Neural cell (in vitro differentiated cells): ENCODE results near the gene ZIC4. TPM values are rescaled to one million over a fixed set of nuclear protein-coding genes. Genes with fewer than 3 reads are reported as not detected.

Experiments
- H2AFZ ChIP-seq: fragments of 200-600, 300-800 bp; sonication (generic), shearing (Covaris generic); 2 replicates; pipeline ENCODE4 v1.6.0; 2014; ENCODE audit warnings: low read depth, mild to moderate bottlenecking, antibody characterized with exemption, low read length, moderate library complexity
- H3F3A ChIP-seq: fragments of 200-600 bp; shearing (Covaris generic); 2 replicates; pipeline ENCODE4 v1.6.1; 2016; ENCODE audit warnings: mild to moderate bottlenecking, moderate library complexity, mixed read lengths, antibody characterized with exemption, low read length; ENCODE audit not compliant: insufficient read depth, poor library complexity, severe bottlenecking
- H3K27ac ChIP-seq: fragments of 200-600, 300-800 bp; sonication (generic), shearing (Covaris generic); 2 replicates; pipeline ENCODE4 v1.5.1; 2014; ENCODE audit warnings: mild to moderate bottlenecking, low read length, moderate library complexity
- H3K27me3 ChIP-seq: fragments of 300-800, 200-600 bp; sonication (generic), shearing (Covaris generic); 2 replicates; pipeline ENCODE4 v1.6.0; 2014; ENCODE audit warnings: mild to moderate bottlenecking, low read depth, low read length, moderate library complexity; ENCODE audit not compliant: insufficient read depth
- H3K36me3 ChIP-seq: fragments of 300-800, 200-600 bp; sonication (generic), shearing (Covaris generic); 2 replicates; pipeline ENCODE4 v1.5.1; 2014; ENCODE audit warnings: mild to moderate bottlenecking, antibody characterized with exemption, low read length, moderate library complexity; ENCODE audit not compliant: insufficient read depth
- H3K4me2 ChIP-seq: fragments of 300-800, 200-600 bp; sonication (generic), shearing (Covaris generic); 2 replicates; pipeline ENCODE4 v1.6.0; 2014; ENCODE audit warnings: mild to moderate bottlenecking, low read length
- H3K4me3 ChIP-seq: fragments of 300-800, 200-600 bp; sonication (generic), shearing (Covaris generic); 2 replicates; pipeline ENCODE4 v1.5.1; 2014; ENCODE audit warnings: mild to moderate bottlenecking, low read length, moderate library complexity
- H3K79me2 ChIP-seq: fragments of 200-600 bp; shearing (Covaris generic); replicated peaks from 2 replicates; pipeline ENCODE4 v1.6.0; 2014; ENCODE audit warnings: mild to moderate bottlenecking, low read length, moderate library complexity; ENCODE audit not compliant: insufficient read depth
- H3K9ac ChIP-seq: fragments of 300-800, 200-600 bp; sonication (generic), shearing (Covaris generic); 2 replicates; pipeline ENCODE4 v1.6.1; 2016; ENCODE audit warnings: mild to moderate bottlenecking, low read length, mixed read lengths
- H3K9me2 ChIP-seq: fragments of 200-600 bp; shearing (Covaris generic); 2 replicates; pipeline ENCODE4 v1.6.1; 2016; ENCODE audit warnings: mild to moderate bottlenecking, low read length, mixed read lengths; ENCODE audit not compliant: insufficient read depth
- H3K9me3 ChIP-seq: fragments of 200-600, 300-800 bp; sonication (generic), shearing (Covaris generic); 2 replicates; pipeline ENCODE4 v1.6.1; 2016; ENCODE audit warnings: mild to moderate bottlenecking, mixed run types, low read length, moderate library complexity, mixed read lengths
- H4K20me1 ChIP-seq: fragments of 200-600 bp; shearing (Covaris generic); 2 replicates; pipeline ENCODE4 v1.6.1; 2016; ENCODE audit warnings: mild to moderate bottlenecking, mixed run types; ENCODE audit not compliant: insufficient read depth
- EP300 ChIP-seq: fragments of 450-650 bp; conservative IDR thresholded peaks from 2 replicates; pipeline ENCODE4 v1.6.1; 2014; ENCODE audit warnings: antibody characterized with exemption, mild to moderate bottlenecking, moderate library complexity; ENCODE audit not compliant: poor library complexity, severe bottlenecking
- EZH2 ChIP-seq: fragments of 200-600, 300-800 bp; shearing (Covaris generic), sonication (generic); IDR thresholded peaks from 2 replicates; pipeline ENCODE4 v1.6.1; 2014; ENCODE audit warnings: antibody characterized with exemption, low read length, borderline replicate concordance, mild to moderate bottlenecking; ENCODE audit not compliant: insufficient read depth, poor library complexity, severe bottlenecking
- MXI1 ChIP-seq: fragments of 450-650 bp; conservative IDR thresholded peaks from 2 replicates; pipeline ENCODE4 v1.6.1; 2014; ENCODE audit warnings: antibody characterized with exemption, mild to moderate bottlenecking; ENCODE audit not compliant: poor library complexity, severe bottlenecking
- POLR2AphosphoS5 ChIP-seq: IDR thresholded peaks from 2 replicates; pipeline ENCODE4 v1.6.1; 2012
- RAD21 ChIP-seq: fragments of 450-650 bp; conservative IDR thresholded peaks from 2 replicates; pipeline ENCODE4 v1.6.1; 2014; ENCODE audit warnings: antibody characterized with exemption, mild to moderate bottlenecking, moderate library complexity
- SMC3 ChIP-seq: fragments of 450-650 bp; conservative IDR thresholded peaks from 2 replicates; pipeline ENCODE4 v1.6.1; 2014; ENCODE audit warnings: antibody characterized with exemption, mild to moderate bottlenecking, moderate library complexity; ENCODE audit not compliant: poor library complexity
- TAF1 ChIP-seq: IDR thresholded peaks from 2 replicates; pipeline ENCODE4 v1.6.1; 2012; ENCODE audit warnings: low read depth
- polyA plus RNA-seq: library from polyadenylated mRNA; depleted of rRNA; stranded (reverse); fragments of >200 nt; gene quantifications from 2 replicates; pipeline ENCODE4 v1.2.3, GENCODE V29; 2014
- TF ChIP-seq, protein P1 (sequence below): IDR thresholded peaks from 2 replicates; pipeline ENCODE4 v1.6.1; 2012; ENCODE audit warnings: borderline replicate concordance
- TF ChIP-seq, protein P2 (sequence below): fragments of 450-650 bp; IDR thresholded peaks from 2 replicates; pipeline ENCODE4 v1.5.1; 2014; ENCODE audit warnings: antibody characterized with exemption, mild to moderate bottlenecking, moderate library complexity; ENCODE audit not compliant: poor library complexity, severe bottlenecking

The ZIC4 gene
- polyA plus RNA-seq, 1 donor from 2014 or later, result 8.6 TPM

DNA sequence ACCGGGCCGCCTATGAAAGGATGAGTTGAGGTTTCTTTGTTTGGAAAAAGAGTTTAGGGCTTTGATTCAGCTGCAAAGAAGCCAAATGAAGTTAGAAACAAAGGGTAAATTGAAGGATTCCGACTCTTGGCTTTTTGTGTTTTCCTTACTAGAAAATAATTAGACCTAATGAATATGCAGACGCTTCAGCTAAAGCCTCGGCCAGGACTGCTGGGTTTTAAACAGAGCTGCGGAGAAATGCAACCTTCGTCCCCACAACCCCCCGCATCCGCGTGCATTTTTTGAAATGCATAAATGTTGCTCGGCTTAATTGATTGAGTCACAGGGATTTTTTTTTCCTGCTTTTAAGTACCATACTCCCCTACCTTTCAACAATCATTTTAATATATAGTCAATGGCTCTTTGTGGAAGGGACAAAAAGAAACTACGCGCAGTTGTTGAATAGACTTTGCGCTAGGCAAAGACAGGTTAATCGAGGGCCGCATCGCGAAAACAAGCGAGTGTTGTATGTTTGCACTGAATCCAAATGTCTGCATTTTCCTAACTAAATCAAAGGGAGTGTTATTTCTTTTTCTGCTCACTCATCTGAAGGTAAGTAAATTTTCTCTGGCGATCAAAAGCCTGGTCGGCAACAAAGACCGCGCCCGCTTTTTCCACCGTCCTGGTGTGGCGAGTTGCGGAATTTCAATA, 1.3 kb upstream of the ZIC4 start:
- Histone ChIP-seq H3F3A (peaks cover 5% of the 10 kb centered on the region), H3K27ac (peak overlapping the region; percentile 47), H3K4me2 (peak overlapping the region; percentile 46), H3K36me3 (no peaks in the 10 kb centered on the region), H3K9me3 (no peaks in the 10 kb centered on the region), H2AFZ (no peak overlapping the region), H3K27me3 (peaks cover 46% of the 10 kb centered on the region), H3K9ac (peak overlapping the region; percentile 56), H3K79me2 (peaks cover 97% of the 10 kb centered on the region), H4K20me1 (no peaks in the 10 kb centered on the region), H3K9me2 (no peaks in the 10 kb centered on the region), H3K4me3 (peak overlapping the region; percentile 92)
- TF ChIP-seq, protein P1, sequence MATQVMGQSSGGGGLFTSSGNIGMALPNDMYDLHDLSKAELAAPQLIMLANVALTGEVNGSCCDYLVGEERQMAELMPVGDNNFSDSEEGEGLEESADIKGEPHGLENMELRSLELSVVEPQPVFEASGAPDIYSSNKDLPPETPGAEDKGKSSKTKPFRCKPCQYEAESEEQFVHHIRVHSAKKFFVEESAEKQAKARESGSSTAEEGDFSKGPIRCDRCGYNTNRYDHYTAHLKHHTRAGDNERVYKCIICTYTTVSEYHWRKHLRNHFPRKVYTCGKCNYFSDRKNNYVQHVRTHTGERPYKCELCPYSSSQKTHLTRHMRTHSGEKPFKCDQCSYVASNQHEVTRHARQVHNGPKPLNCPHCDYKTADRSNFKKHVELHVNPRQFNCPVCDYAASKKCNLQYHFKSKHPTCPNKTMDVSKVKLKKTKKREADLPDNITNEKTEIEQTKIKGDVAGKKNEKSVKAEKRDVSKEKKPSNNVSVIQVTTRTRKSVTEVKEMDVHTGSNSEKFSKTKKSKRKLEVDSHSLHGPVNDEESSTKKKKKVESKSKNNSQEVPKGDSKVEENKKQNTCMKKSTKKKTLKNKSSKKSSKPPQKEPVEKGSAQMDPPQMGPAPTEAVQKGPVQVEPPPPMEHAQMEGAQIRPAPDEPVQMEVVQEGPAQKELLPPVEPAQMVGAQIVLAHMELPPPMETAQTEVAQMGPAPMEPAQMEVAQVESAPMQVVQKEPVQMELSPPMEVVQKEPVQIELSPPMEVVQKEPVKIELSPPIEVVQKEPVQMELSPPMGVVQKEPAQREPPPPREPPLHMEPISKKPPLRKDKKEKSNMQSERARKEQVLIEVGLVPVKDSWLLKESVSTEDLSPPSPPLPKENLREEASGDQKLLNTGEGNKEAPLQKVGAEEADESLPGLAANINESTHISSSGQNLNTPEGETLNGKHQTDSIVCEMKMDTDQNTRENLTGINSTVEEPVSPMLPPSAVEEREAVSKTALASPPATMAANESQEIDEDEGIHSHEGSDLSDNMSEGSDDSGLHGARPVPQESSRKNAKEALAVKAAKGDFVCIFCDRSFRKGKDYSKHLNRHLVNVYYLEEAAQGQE, result peak; percentile 17
- peak; percentile 75 for TF ChIP-seq POLR2AphosphoS5
- TF ChIP-seq TAF1, result no peak
- no peak for TF ChIP-seq MXI1

DNA sequence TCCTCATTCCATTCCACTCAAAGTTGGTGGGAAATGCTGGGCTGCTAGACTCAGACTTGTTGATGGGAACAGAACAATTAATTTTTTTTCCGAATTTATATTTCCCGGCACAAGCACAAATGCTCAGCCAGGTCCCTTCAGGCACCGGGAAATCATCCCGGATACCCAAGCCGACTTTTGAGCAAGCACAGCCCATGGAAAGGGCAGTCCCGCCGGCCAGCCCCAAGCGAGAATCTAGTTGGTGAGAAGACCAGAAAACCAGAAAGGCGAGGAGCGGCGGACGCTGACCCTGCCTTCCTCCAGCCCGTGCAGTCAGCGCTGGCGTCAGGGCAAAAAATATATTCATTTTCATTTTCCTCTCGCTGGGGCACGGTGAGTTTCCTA, 763 bp upstream of the ZIC4 start:
- H3K27ac ChIP-seq, result peak overlapping the region; percentile 47
- no peaks in the 10 kb centered on the region for H4K20me1 ChIP-seq
- peaks cover 5% of the 10 kb centered on the region for H3F3A ChIP-seq
- peak overlapping the region; percentile 92 for H3K4me3 ChIP-seq
- peak overlapping the region; percentile 46 for H3K4me2 ChIP-seq
- no peak overlapping the region for H2AFZ ChIP-seq
- H3K9ac ChIP-seq, result peak overlapping the region; percentile 56
- peaks cover 46% of the 10 kb centered on the region for H3K27me3 ChIP-seq
- H3K9me3 ChIP-seq, result no peaks in the 10 kb centered on the region
- TF ChIP-seq TAF1 (no peak), RAD21 (no peak), POLR2AphosphoS5 (no peak), SMC3 (no peak), EZH2 (no peak), EP300 (no peak), MXI1 (no peak)
- TF ChIP-seq, protein P1, result no peak
- TF ChIP-seq, protein P2, sequence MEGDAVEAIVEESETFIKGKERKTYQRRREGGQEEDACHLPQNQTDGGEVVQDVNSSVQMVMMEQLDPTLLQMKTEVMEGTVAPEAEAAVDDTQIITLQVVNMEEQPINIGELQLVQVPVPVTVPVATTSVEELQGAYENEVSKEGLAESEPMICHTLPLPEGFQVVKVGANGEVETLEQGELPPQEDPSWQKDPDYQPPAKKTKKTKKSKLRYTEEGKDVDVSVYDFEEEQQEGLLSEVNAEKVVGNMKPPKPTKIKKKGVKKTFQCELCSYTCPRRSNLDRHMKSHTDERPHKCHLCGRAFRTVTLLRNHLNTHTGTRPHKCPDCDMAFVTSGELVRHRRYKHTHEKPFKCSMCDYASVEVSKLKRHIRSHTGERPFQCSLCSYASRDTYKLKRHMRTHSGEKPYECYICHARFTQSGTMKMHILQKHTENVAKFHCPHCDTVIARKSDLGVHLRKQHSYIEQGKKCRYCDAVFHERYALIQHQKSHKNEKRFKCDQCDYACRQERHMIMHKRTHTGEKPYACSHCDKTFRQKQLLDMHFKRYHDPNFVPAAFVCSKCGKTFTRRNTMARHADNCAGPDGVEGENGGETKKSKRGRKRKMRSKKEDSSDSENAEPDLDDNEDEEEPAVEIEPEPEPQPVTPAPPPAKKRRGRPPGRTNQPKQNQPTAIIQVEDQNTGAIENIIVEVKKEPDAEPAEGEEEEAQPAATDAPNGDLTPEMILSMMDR, result no peak
- H3K9me2 ChIP-seq, result no peaks in the 10 kb centered on the region
- H3K36me3 ChIP-seq, result no peaks in the 10 kb centered on the region
- H3K79me2 ChIP-seq, result peaks cover 96% of the 10 kb centered on the region
